Measurements from ENCODE around the gene AP3M1.
"Not testable (repeated sequence)": the region's sequence is repeated elsewhere in the genome, so short reads cannot be mapped to it uniquely, and the experiment has no call there.

Gene AP3M1

GRCh38 chr10:74153123-74153522 is 2.5 kb upstream of the AP3M1 start:
- Histone ChIP-seq H3K9me3 (ENCODE audit: low read depth, low read length) (no peaks in the 10 kb centered on the region), H3K4me3 (no peak overlapping the region), H3K27ac (no peak overlapping the region), H3K36me3 (ENCODE audit: insufficient read depth, low read length) (no peaks in the 10 kb centered on the region), H3K9ac (ENCODE audit: insufficient read length) (no peak overlapping the region)
- TF ChIP-seq FOXP2 (optimal IDR thresholded peaks at IDR 0.05; ENCODE audit: control extremely low read depth, extremely low read length, insufficient read depth) (no peak), EZH2 (IDR thresholded peaks at IDR 0.05) (no peak), POLR2AphosphoS5 (IDR thresholded peaks at IDR 0.05; ENCODE audit: borderline replicate concordance, low read depth, low read length) (no peak)
- DNase-seq (ENCODE audit: low read depth, low spot score) = no peak

- peak overlapping the region; percentile 89 for H3K4me3 ChIP-seq
- H3K27ac ChIP-seq = no peak overlapping the region
- TF ChIP-seq FOXP2 (optimal IDR thresholded peaks at IDR 0.05; ENCODE audit: control extremely low read depth, extremely low read length, insufficient read depth) (no peak), EZH2 (IDR thresholded peaks at IDR 0.05) (no peak), POLR2AphosphoS5 (IDR thresholded peaks at IDR 0.05; ENCODE audit: borderline replicate concordance, low read depth, low read length) (no peak)
- peak overlapping the region; percentile 65 for H3K9ac ChIP-seq (ENCODE audit: insufficient read length)
- no peak for DNase-seq (ENCODE audit: low read depth, low spot score)
- no peaks in the 10 kb centered on the region for H3K36me3 ChIP-seq (ENCODE audit: insufficient read depth, low read length)
- H3K9me3 ChIP-seq (ENCODE audit: low read depth, low read length) = no peaks in the 10 kb centered on the region
Measured at GRCh38 chr10:74151879-74152722, 1.5 kb upstream of the AP3M1 start.

- TF ChIP-seq FOXP2 (optimal IDR thresholded peaks at IDR 0.05; ENCODE audit: control extremely low read depth, extremely low read length, insufficient read depth) (no peak), EZH2 (IDR thresholded peaks at IDR 0.05) (no peak), POLR2AphosphoS5 (IDR thresholded peaks at IDR 0.05; ENCODE audit: borderline replicate concordance, low read depth, low read length) (no peak; the same call in 1 of the 2 replicates)
- peak; percentile 83 for DNase-seq (ENCODE audit: low read depth, low spot score)
- Histone ChIP-seq H3K36me3 (ENCODE audit: insufficient read depth, low read length) (no peaks in the 10 kb centered on the region), H3K27ac (peak within 1 kb of the TSS; percentile 96), H3K9me3 (ENCODE audit: low read depth, low read length) (no peaks in the 10 kb centered on the region), H3K4me3 (peak within 1 kb of the TSS; percentile 89), H3K9ac (ENCODE audit: insufficient read length) (peak within 1 kb of the TSS; percentile 93)
Measured at GRCh38 chr10:74150990-74151878, 606 bp upstream of the AP3M1 start, which contains the start of gene ADK. TSS of gene ADK (plus strand) at chr10:74151221. CDS start at chr10:74151279, 58 bp downstream.

- not testable (repeated sequence) for H3K4me3 ChIP-seq; H3K27ac ChIP-seq; H3K9me3 ChIP-seq (ENCODE audit: low read depth, low read length); DNase-seq (ENCODE audit: low read depth, low spot score); H3K36me3 ChIP-seq (ENCODE audit: insufficient read depth, low read length); H3K9ac ChIP-seq (ENCODE audit: insufficient read length)
Measured at GRCh38 chr10:74146980-74147379, 3.6 kb downstream of the AP3M1 start.

- no peak for DNase-seq (ENCODE audit: low read depth, low spot score)
- Histone ChIP-seq H3K9me3 (ENCODE audit: low read depth, low read length) (no peaks in the 10 kb centered on the region), H3K36me3 (ENCODE audit: insufficient read depth, low read length) (no peaks in the 10 kb centered on the region), H3K27ac (no peak overlapping the region), H3K9ac (ENCODE audit: insufficient read length) (no peak overlapping the region), H3K4me3 (no peak overlapping the region)
- TF ChIP-seq FOXP2 (optimal IDR thresholded peaks at IDR 0.05; ENCODE audit: control extremely low read depth, extremely low read length, insufficient read depth) (no peak), EZH2 (IDR thresholded peaks at IDR 0.05) (no peak), POLR2AphosphoS5 (IDR thresholded peaks at IDR 0.05; ENCODE audit: borderline replicate concordance, low read depth, low read length) (no peak)
Measured at GRCh38 chr10:74145133-74145532, 5.5 kb downstream of the AP3M1 start.

- Histone ChIP-seq H3K9me3 (ENCODE audit: low read depth, low read length) (no peaks in the 10 kb centered on the region), H3K4me3 (no peak overlapping the region), H3K9ac (ENCODE audit: insufficient read length) (no peak overlapping the region), H3K36me3 (ENCODE audit: insufficient read depth, low read length) (peaks cover 21% of the 10 kb centered on the region), H3K27ac (no peak overlapping the region)
- DNase-seq (ENCODE audit: low read depth, low spot score) = no peak
- TF ChIP-seq POLR2AphosphoS5 (IDR thresholded peaks at IDR 0.05; ENCODE audit: borderline replicate concordance, low read depth, low read length) = no peak
- no peak for TF ChIP-seq EZH2 (IDR thresholded peaks at IDR 0.05)
- TF ChIP-seq FOXP2 (optimal IDR thresholded peaks at IDR 0.05; ENCODE audit: control extremely low read depth, extremely low read length, insufficient read depth) = no peak
Measured at GRCh38 chr10:74140553-74140952, 10.1 kb downstream of the AP3M1 start.

GRCh38 chr10:74139981-74140380 is 10.6 kb downstream of the AP3M1 start:
- peaks cover 24% of the 10 kb centered on the region for H3K36me3 ChIP-seq (ENCODE audit: insufficient read depth, low read length)
- DNase-seq (ENCODE audit: low read depth, low spot score) = no peak
- H3K9me3 ChIP-seq (ENCODE audit: low read depth, low read length) = no peaks in the 10 kb centered on the region
- H3K9ac ChIP-seq (ENCODE audit: insufficient read length) = no peak overlapping the region
- H3K27ac ChIP-seq = no peak overlapping the region
- no peak overlapping the region for H3K4me3 ChIP-seq
- TF ChIP-seq POLR2AphosphoS5 (IDR thresholded peaks at IDR 0.05; ENCODE audit: borderline replicate concordance, low read depth, low read length) = no peak
- TF ChIP-seq FOXP2 (optimal IDR thresholded peaks at IDR 0.05; ENCODE audit: control extremely low read depth, extremely low read length, insufficient read depth) = no peak
- TF ChIP-seq EZH2 (IDR thresholded peaks at IDR 0.05) = no peak

- H3K9me3 ChIP-seq (ENCODE audit: low read depth, low read length); H3K27ac ChIP-seq; H3K4me3 ChIP-seq; DNase-seq (ENCODE audit: low read depth, low spot score); H3K9ac ChIP-seq (ENCODE audit: insufficient read length): not testable (repeated sequence)
- H3K36me3 ChIP-seq (ENCODE audit: insufficient read depth, low read length) = peaks cover 33% of the 10 kb centered on the region
Measured at GRCh38 chr10:74138596-74138995, 12.0 kb downstream of the AP3M1 start.

All from SK-N-MC (cell line).